Measurements from ENCODE around the gene XPO6.

GRCh38 chr16:28218109-28218508 lies 6.3 kb upstream of the XPO6 start:
- TF ChIP-seq GATA2 (IDR thresholded peaks at IDR 0.05; ENCODE audit: low read depth, low read length) (no peak), GATA3 (IDR thresholded peaks at IDR 0.05; ENCODE audit: low read depth, low read length) (no peak)
